Kidney (tissue), 14 donors: ENCODE data around the gene SLC5A6. TPM values are rescaled to one million over a fixed set of nuclear protein-coding genes. Genes with fewer than 3 reads are reported as not detected.

Source experiments
- DNase-seq, 5 donors: peaks; one replicate each; pipeline ENCODE4 v3.0.0-alpha.2; 2013 to 2020
- FAIRE-seq: peaks from 2 replicates; lab custom pipeline; 2012; peaks lifted over from hg19 to GRCh38; lab: Jason Lieb, UNC
- H3K27ac ChIP-seq, 2 donors: one replicate each; pipeline ENCODE4 v1.7.0; 2013; ENCODE audit warnings: low read depth in 2 of 2, low read length in 2 of 2, inconsistent platforms in 1 of 2
- H3K27me3 ChIP-seq: one replicate; pipeline ENCODE4 v1.7.1; 2013; ENCODE audit warnings: low read length, inconsistent platforms; ENCODE audit not compliant: control insufficient read depth, insufficient read depth
- H3K36me3 ChIP-seq, 3 donors: one replicate each; pipeline versions ENCODE4 v1.7.0 to v1.7.1; 2013; ENCODE audit warnings: low read length in 3 of 3, control low read depth in 1 of 3, inconsistent platforms in 1 of 3; ENCODE audit not compliant: insufficient read depth in 3 of 3, control insufficient read depth in 2 of 3
- H3K4me1 ChIP-seq, 3 donors: one replicate each; pipeline versions ENCODE4 v1.7.0 to v1.7.1; 2013; ENCODE audit warnings: low read length in 3 of 3, inconsistent platforms in 1 of 3, low read depth in 1 of 3; ENCODE audit not compliant: control insufficient read depth in 2 of 3, insufficient read depth in 2 of 3
- H3K4me3 ChIP-seq, 3 donors: one replicate each; pipeline versions ENCODE4 v1.7.0 to v1.8.1; 2013; ENCODE audit warnings: low read length in 3 of 3, control low read depth in 1 of 3, inconsistent platforms in 1 of 3
- H3K9ac ChIP-seq, 3 donors: one replicate each; pipeline versions ENCODE4 v1.7.0 to v1.7.1; 2013; ENCODE audit warnings: low read length in 3 of 3, control low read depth in 1 of 3, inconsistent platforms in 1 of 3
- H3K9me3 ChIP-seq, 3 donors: one replicate each; pipeline versions ENCODE4 v1.7.0 to v1.7.1; 2013; ENCODE audit warnings: low read length in 3 of 3, control low read depth in 1 of 3, inconsistent platforms in 1 of 3; ENCODE audit not compliant: control insufficient read depth in 2 of 3, insufficient read depth in 1 of 3
- CTCF ChIP-seq: IDR thresholded peaks from 3 replicates; pipeline ENCODE4 v1.5.1; 2012; ENCODE audit warnings: mild to moderate bottlenecking, moderate library complexity, borderline replicate concordance; ENCODE audit not compliant: insufficient read depth; ENCODE audit errors: extremely low read depth
- intact Hi-C: fragments of 100-400 bp; cut with DNase I; formaldehyde crosslinking; loops from one replicate; pipeline ENCODE4 v1.11.1; 2022
- polyA plus RNA-seq: library from polyadenylated mRNA; stranded (reverse); fragments of 350-450 nt; fragmentation: Illumina TruSeq; extraction: RNeasy Lipid Tissue Mini Kit (QIAGEN cat#74804); gene quantifications from one replicate; pipeline ENCODE4 v1.2.3, GENCODE V29; 2014; ENCODE audit warnings: low read depth, low replicate concordance; ENCODE audit not compliant: insufficient read depth
- total RNA-seq: library from RNA; stranded (reverse); fragmentation: NEBNext Ultra II Directional; extraction: Animal tissue kit (Norgen Biotek cat#: 25700); gene quantifications from one replicate; pipeline ENCODE4 v1.2.1, GENCODE V29; 2021
- donor health status: control.
- donor health status: control.
- donor health status: control.
- donor health status: control.
- donor health status: control.
- donor health status: DM: yes; HTN: yes; CAD: no.
- donor health status: Normal renal cell carcinoma (clear cell type).

SLC5A6 gene
- total and polyA plus RNA-seq, 2 donors from 2014 or later = 10.8 to 27.8 TPM

- FAIRE-seq (no peak), DNase-seq (peak in 3 of 5 donors; percentile 25 to 59 (median 28))
- no peaks in the 10 kb centered on the region for H3K36me3 ChIP-seq
- TF ChIP-seq CTCF = no peak
- no peak overlapping the region for H3K9ac ChIP-seq
- H3K4me3 ChIP-seq = no peak overlapping the region
- intact Hi-C loops = no loop called here
- no peaks in the 10 kb centered on the region for H3K9me3 ChIP-seq
- peaks cover 0 to 4% (median 0%) of the 10 kb centered on the region in 3 donors for H3K4me1 ChIP-seq
- H3K27me3 ChIP-seq = no peaks in the 10 kb centered on the region
- H3K27ac ChIP-seq = no peak overlapping the region
Measured at GRCh38 chr2:27250652-27251379, 38.7 kb upstream of the SLC5A6 start.

GRCh38 chr2:27249891-27250651, 38.0 kb upstream of the SLC5A6 start:
- H3K27me3 ChIP-seq = no peaks in the 10 kb centered on the region
- intact Hi-C loops = no loop called here
- H3K36me3 ChIP-seq = no peaks in the 10 kb centered on the region
- DNase-seq (peak; percentile 74 to 83 (median 79)), FAIRE-seq (no peak)
- H3K4me1 ChIP-seq = peaks cover 0 to 4% (median 0%) of the 10 kb centered on the region in 3 donors
- no peak overlapping the region for H3K9ac ChIP-seq
- H3K9me3 ChIP-seq = no peaks in the 10 kb centered on the region
- TF ChIP-seq CTCF = peak; percentile 53
- H3K27ac ChIP-seq = no peak overlapping the region
- no peak overlapping the region for H3K4me3 ChIP-seq

- Histone ChIP-seq H3K9me3 (no peaks in the 10 kb centered on the region), H3K27me3 (no peaks in the 10 kb centered on the region), H3K36me3 (no peaks in the 10 kb centered on the region), H3K4me3 (no peak overlapping the region), H3K9ac (no peak overlapping the region), H3K27ac (no peak overlapping the region), H3K4me1 (peaks cover 0 to 4% (median 0%) of the 10 kb centered on the region in 3 donors)
- TF ChIP-seq CTCF = no peak
- no peak for FAIRE-seq
- peak in 3 of 5 donors; percentile 33 to 75 (median 54) for DNase-seq
- intact Hi-C loops = no loop called here
Measured at GRCh38 chr2:27249159-27249890, 37.3 kb upstream of the SLC5A6 start.
